Testis (tissue), 3 donors: ENCODE data around the gene HMCN1. TPM values are rescaled to one million over a fixed set of nuclear protein-coding genes. Genes with fewer than 3 reads are reported as not detected.

Experiments
- DNase-seq: peaks from one replicate; pipeline ENCODE4 v3.0.0-alpha.2; 2019
- H3K27ac ChIP-seq, 2 donors: fragments of 200-600 bp; sonication (generic); one replicate each; pipeline ENCODE4 v1.5.1; 2019
- H3K27me3 ChIP-seq: fragments of 200-600 bp; sonication (generic); one replicate; pipeline ENCODE4 v1.5.1; 2019
- H3K36me3 ChIP-seq: fragments of 200-600 bp; sonication (generic); one replicate; pipeline ENCODE4 v1.5.1; 2017; ENCODE audit warnings: low read depth; ENCODE audit errors: missing control alignments
- H3K4me1 ChIP-seq: fragments of 200-600 bp; sonication (generic); one replicate; pipeline ENCODE4 v1.5.1; 2019
- H3K4me3 ChIP-seq, 2 donors: fragments of 200-600 bp; sonication (generic); one replicate each; pipeline ENCODE4 v1.5.1; 2017 to 2019
- H3K9me3 ChIP-seq: fragments of 200-600 bp; sonication (generic); one replicate; pipeline ENCODE4 v1.5.1; 2017
- POLR2A ChIP-seq: fragments of 450-650 bp; IDR thresholded peaks from one replicate; pipeline ENCODE4 v1.6.1; 2017; ENCODE audit warnings: antibody characterized with exemption, mild to moderate bottlenecking, moderate library complexity
- WGBS, 2 donors: methylation state at CpG; one replicate each; pipeline ENCODE4 v1.1.5; 2018; 5-methylcytosine and 5-hydroxymethylcytosine counted together
- intact Hi-C: fragments of 100-400 bp; cut with DNase I; formaldehyde crosslinking; loops from one replicate; pipeline ENCODE4 v1.15.1; 2023; ENCODE audit warnings: low total_unique reads
- polyA plus RNA-seq: library from polyadenylated mRNA; stranded (reverse); fragments of 350-450 nt; fragmentation: Illumina TruSeq; extraction: RNeasy Lipid Tissue Mini Kit (QIAGEN cat#74804); gene quantifications from one replicate; pipeline ENCODE4 v1.2.3, GENCODE V29; 2014; ENCODE audit warnings: low read depth, low replicate concordance; ENCODE audit not compliant: insufficient read depth
- total RNA-seq, 2 donors: library from RNA; depleted of rRNA; stranded (reverse); fragments of >200 nt; gene quantifications; one replicate each; pipeline ENCODE4 v1.2.3, GENCODE V29; 2016
- TF ChIP-seq, protein P1 (sequence below), 3 experiments: fragments of 450-650 bp in 2 of 3; fragments of 200-600 bp in 1 of 3; sonication (generic) in 1 of 3; IDR thresholded peaks; one replicate each; pipeline ENCODE4 v1.5.1; 2016 to 2019; ENCODE audit warnings: antibody characterized with exemption in 3 of 3, mild to moderate bottlenecking in 2 of 3, moderate library complexity in 1 of 3

HMCN1 gene
- total and polyA plus RNA-seq, 3 donors from 2014 or later: 5.2 to 6.2 (median 5.7) TPM

DNA sequence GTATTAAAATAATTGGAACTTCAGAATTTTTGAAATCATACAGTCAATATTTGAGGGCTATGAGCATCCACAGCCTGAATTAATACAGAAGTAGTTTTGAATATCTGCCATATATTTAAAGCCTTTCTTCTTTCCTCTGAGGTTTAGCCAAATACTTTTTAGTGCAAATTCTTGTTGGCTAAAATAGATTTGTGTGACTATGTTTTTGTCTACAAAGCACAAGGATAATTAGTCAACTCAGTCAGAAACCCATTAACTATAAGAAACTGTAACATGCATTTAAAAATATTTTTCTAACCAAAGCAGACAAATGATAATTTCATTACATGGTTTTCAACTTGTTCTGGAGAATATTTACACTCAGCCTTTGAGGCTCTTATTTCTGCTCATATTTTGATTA lies 408.7 kb downstream of the HMCN1 start:
- Histone ChIP-seq H3K36me3 (no peaks in the 10 kb centered on the region), H3K27ac (no peak overlapping the region), H3K4me3 (no peak overlapping the region), H3K9me3 (no peaks in the 10 kb centered on the region), H3K27me3 (no peaks in the 10 kb centered on the region), H3K4me1 (peaks cover 3% of the 10 kb centered on the region)
- DNase-seq: no peak
- intact Hi-C loops: no loop called here
- TF ChIP-seq, protein P1, sequence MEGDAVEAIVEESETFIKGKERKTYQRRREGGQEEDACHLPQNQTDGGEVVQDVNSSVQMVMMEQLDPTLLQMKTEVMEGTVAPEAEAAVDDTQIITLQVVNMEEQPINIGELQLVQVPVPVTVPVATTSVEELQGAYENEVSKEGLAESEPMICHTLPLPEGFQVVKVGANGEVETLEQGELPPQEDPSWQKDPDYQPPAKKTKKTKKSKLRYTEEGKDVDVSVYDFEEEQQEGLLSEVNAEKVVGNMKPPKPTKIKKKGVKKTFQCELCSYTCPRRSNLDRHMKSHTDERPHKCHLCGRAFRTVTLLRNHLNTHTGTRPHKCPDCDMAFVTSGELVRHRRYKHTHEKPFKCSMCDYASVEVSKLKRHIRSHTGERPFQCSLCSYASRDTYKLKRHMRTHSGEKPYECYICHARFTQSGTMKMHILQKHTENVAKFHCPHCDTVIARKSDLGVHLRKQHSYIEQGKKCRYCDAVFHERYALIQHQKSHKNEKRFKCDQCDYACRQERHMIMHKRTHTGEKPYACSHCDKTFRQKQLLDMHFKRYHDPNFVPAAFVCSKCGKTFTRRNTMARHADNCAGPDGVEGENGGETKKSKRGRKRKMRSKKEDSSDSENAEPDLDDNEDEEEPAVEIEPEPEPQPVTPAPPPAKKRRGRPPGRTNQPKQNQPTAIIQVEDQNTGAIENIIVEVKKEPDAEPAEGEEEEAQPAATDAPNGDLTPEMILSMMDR (IDR thresholded peaks at IDR 0.05): no peak
- no peak for TF ChIP-seq POLR2A

DNA sequence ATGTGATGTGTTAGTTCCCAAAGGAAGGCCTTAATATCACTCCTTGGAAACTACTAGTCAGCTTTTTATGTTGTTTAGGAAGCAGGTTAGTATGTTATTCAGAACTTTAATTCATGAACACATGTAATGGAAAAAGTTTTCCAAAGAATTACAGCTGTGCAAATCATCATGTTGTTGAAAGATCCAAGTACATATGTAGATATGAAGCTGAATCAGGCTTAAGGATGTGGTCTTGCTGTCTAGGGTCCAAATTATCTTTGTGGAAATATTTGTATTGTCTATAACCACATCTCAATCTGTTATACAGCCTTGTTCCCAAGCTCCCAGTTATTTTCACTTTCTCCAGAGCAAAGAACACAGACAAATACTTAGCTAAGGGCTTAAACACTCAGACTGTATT lies 409.3 kb downstream of the HMCN1 start:
- no peaks in the 10 kb centered on the region for H3K9me3 ChIP-seq
- intact Hi-C loops: no loop called here
- H3K27ac ChIP-seq: no peak overlapping the region
- no peaks in the 10 kb centered on the region for H3K27me3 ChIP-seq
- no peak for DNase-seq
- no peak overlapping the region for H3K4me3 ChIP-seq
- H3K36me3 ChIP-seq: no peaks in the 10 kb centered on the region
- peaks cover 3% of the 10 kb centered on the region for H3K4me1 ChIP-seq
- no peak for TF ChIP-seq POLR2A
- TF ChIP-seq, protein P1 (IDR thresholded peaks at IDR 0.05): no peak

DNA sequence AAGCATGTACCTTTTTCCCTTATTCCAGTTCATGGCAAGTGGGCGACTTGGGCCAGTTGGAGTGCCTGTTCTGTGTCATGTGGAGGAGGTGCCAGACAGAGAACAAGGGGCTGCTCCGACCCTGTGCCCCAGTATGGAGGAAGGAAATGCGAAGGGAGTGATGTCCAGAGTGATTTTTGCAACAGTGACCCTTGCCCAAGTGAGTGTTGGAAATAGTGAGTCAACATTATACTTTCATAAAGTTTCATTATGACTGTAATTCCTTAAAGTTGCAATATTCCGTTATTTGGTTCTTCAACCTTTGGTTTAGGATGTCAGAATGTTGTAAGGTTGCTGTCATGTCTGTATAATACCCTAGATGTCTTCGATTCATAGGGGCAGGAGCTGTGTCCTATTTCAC lies 410.3 kb downstream of the HMCN1 start:
- Histone ChIP-seq H3K27me3 (no peaks in the 10 kb centered on the region), H3K4me3 (no peak overlapping the region), H3K36me3 (no peaks in the 10 kb centered on the region), H3K27ac (no peak overlapping the region), H3K9me3 (no peaks in the 10 kb centered on the region), H3K4me1 (peaks cover 3% of the 10 kb centered on the region)
- TF ChIP-seq, protein P1 (IDR thresholded peaks at IDR 0.05): no peak
- intact Hi-C loops: no loop called here
- WGBS, 2 donors: 79 to 85% methylated on average over 5 of the region's 5 CpGs
- DNase-seq: no peak

DNA sequence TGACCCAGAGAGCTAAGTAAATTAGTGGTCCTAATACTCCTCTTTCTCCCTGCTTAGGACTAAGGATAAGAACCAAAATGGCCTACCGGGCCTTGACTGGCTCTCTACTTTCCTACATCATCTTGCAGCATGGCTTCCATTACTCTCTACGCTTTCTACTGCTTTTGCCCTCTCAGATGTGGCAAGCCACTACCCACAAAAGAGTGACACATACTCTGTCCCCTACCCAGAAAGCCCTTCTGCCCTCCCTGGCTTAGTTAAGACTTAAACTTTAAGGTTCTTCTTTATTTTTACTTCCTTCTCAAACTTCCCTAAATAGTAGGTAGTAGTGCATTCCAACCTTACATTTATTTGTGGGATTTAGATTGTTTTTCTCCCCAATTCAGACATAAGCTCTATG lies 412.8 kb downstream of the HMCN1 start:
- H3K27ac ChIP-seq: no peak overlapping the region
- peaks cover 4% of the 10 kb centered on the region for H3K4me1 ChIP-seq
- no peak overlapping the region for H3K4me3 ChIP-seq
- intact Hi-C loops: no loop called here
- WGBS, 2 donors: 91 to 95% methylated on average over 2 of the region's 2 CpGs
- H3K9me3 ChIP-seq: no peaks in the 10 kb centered on the region
- H3K27me3 ChIP-seq: no peaks in the 10 kb centered on the region
- no peak for DNase-seq
- TF ChIP-seq, protein P1 (IDR thresholded peaks at IDR 0.05): no peak
- TF ChIP-seq POLR2A: no peak
- H3K36me3 ChIP-seq: no peaks in the 10 kb centered on the region

DNA sequence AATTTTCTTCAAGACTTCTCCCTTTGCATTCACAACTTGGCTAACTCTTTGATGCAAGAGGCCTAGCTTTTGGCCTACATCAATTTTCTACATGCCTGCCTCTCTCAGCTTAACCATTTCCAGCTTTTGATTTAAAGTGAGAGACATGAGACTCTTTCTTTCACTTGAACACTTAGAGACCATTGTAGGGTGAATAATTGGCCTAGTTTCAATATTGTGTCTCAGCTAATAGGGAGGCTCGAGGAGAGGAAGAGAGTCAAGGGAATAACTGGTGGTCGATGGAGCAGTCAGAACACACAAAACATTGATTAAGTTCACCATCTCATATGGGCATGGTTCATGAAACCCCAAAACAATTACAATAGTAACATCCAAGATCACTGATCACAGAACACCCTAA lies 415.4 kb downstream of the HMCN1 start:
- H3K27ac ChIP-seq: no peak overlapping the region
- H3K36me3 ChIP-seq: no peaks in the 10 kb centered on the region
- intact Hi-C loops: no loop called here
- H3K9me3 ChIP-seq: no peaks in the 10 kb centered on the region
- H3K27me3 ChIP-seq: no peaks in the 10 kb centered on the region
- H3K4me1 ChIP-seq: peaks cover 4% of the 10 kb centered on the region
- WGBS, 2 donors: 81 to 82% methylated on average over 2 of the region's 2 CpGs
- H3K4me3 ChIP-seq: no peak overlapping the region
- no peak for TF ChIP-seq POLR2A
- TF ChIP-seq, protein P1 (IDR thresholded peaks at IDR 0.05): no peak
- DNase-seq: no peak
